NCI-H748 treated with DMSO at 0.1 percent for 48 hours (cell line): Measurements from ENCODE around the gene ITGB6.

Source experiments
- DNase-seq: peaks from one replicate; lab custom pipeline; 2025; lab: John Stamatoyannopoulos, UW

The ITGB6 gene

GRCh38 chr2:160199683-160200389 lies at the start of gene ITGB6:
TSS of gene ITGB6 (minus strand) at chr2:160200272. CDS start at chr2:160200063, 209 bp downstream.
- peak; percentile 45 for DNase-seq

DNA sequence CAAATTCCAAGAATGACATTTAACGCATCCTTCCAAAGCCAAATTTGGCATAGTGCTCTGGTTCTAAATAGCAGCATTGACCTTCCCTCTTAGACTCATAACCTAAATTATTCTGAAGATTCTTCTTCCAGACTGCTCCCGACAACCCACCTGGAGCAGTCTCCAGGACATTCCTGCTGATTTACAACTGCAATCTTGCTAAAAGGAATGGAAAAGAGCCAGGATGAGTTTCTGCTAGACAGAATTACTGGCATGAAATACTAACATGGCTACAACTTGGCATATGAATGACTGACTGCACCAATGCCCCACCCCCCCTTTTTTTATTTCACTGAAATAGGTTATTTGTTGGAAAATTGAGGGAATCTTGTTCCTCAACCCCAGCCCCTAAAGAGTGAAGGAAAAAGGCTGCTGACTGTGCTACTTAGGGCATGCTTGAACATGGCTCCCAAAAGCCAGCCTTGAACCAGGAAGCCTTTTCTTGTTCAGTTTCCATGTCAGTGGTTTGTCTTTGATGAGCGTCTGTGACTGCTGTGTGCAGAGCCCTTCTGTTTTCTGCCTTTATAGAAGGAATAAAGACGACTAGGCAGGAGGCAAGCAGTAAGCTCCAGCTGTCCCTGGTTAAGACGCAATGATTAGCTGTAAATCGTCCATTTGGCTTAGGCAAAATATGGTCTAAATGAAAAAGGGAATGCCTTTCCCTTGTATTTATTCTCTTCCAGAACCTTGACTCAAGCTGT lies 47.4 kb upstream of the ITGB6 start:
- no peak for DNase-seq

DNA sequence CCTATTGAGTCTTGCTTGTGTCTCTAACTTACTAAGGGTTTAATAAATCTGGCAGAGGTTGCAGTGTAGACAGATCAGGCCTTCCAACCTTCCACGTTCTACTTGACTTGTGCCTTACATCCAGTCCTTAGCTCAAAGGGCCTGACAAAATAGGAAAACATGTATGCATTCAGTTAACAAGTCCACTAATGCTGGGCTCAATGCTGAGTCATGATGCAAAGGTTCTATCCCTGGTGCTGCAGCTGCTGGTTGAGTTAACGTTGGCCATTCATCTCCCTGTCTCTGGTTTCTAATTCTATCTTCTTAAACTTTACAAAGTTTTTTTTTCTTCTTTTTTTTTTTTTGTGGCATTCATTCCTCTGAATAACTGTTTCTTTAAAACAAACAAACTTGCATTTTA lies 46.3 kb upstream of the ITGB6 start:
- DNase-seq = no peak

- DNase-seq = no peak
Measured at GRCh38 chr2:160245614-160246155, 45.6 kb upstream of the ITGB6 start.

DNA sequence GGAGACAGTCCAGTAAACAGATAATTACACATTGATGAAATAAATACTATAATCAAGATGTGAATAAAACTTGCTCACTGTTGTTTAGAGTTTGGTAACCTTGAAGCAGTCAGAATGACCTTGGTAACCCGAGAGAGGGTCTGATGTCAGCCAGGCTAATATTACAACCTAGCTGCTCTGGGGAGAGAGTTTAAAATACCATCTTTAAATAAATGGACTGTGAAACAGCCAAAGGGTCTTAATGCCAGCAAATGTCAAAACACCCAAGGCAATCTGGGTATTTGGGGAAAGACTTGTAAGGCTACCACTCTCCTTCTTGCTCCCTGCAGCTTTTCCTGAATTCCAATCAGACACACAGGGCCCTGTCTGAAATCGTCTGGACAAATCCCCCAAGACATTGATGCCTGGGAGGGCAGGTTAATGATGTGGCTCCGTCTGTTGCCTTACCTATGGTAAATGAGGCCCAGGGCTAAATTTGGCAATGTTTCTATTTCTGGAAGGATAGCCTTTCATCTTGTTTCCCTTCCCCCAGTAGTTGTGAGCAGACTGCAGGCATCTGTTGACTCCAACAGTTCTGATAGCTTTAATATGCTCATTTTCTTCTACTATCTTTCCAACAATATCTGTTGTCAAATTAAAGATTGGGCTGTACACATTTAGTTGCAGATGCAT lies 43.0 kb upstream of the ITGB6 start:
- no peak for DNase-seq

GRCh38 chr2:160241251-160242137 lies 41.4 kb upstream of the ITGB6 start:
- no peak for DNase-seq

- no peak for DNase-seq
Measured at GRCh38 chr2:160239436-160239835, 39.4 kb upstream of the ITGB6 start.

DNA sequence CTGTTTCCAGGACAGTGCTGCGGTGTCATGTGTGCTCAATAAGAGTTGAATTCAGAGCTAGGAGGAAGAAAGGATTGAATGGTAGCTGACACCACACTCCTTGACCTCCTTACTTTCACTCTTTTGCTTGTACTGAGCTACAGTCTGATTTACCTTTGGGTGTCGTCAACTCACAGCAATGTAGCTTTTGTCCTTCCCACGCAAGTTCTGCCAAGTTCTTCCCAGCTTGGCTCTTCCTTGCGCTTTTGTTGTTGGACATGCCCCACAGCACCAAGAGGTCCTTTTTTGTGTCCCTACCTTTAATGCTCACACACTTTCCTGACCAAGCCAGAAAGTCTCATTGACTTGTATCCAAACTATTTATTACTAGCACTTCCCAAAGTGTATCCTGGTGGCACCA lies 38.3 kb upstream of the ITGB6 start:
- DNase-seq = no peak

- DNase-seq = no peak
Measured at GRCh38 chr2:160232905-160233475, 32.9 kb upstream of the ITGB6 start.

DNA sequence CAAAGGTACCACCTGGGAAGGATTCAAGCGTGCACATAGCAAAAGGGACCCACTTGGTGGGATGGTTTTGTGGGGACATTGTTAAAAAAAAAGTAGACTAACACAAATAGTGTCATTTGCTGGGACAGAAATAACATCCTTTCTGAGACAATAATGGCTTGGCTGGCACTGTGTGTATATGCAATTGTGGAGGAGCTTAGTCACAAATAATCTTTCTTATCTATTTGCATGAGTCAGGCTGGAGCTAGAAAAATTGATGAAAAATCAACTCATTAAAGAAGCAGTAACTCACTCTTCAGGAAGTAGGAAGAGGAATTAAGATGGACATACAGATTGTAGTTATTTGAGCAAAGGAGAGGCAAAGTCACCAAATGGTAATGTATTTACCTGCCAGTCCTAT lies 29.5 kb upstream of the ITGB6 start:
- no peak for DNase-seq

DNA sequence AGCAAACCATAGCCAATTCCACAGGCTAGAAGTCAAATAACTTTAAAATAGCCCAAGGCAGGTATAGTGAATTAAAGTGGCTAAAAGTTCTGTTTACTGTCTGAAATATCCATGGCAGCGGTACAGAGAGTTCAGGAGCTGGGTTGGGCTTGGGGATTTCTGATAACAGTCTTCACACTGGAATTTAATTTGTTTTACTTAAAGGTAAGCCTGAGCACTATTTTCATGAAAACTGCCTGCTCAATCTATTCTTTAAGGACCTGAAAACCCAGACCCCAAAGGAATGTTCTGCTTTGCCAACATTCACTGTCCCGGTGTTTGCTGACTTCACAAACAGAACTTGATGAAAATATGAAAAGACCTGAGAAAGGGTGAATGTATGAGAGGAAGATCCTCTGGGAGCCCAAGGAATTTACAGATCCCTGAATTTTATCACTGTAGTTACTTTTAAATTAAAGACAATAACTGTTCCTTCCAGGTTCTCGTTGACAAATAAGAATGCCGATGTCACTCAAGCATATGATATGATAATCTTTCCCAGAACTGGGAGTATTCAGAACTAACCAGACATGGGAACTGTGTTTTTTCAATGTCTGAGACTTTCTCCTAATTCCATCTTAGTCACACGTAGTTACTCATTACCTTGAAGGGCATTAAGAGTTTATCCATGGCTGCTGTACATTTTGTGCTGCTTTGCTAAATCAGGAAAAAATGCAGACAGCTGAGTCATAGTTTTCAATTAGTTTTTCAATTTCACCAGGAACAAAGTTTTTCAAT lies 28.3 kb upstream of the ITGB6 start:
- no peak for DNase-seq

- no peak for DNase-seq
Measured at GRCh38 chr2:160227293-160227915, 27.3 kb upstream of the ITGB6 start.

GRCh38 chr2:160226367-160226766 lies 26.3 kb upstream of the ITGB6 start:
- no peak for DNase-seq

- DNase-seq = no peak
Measured at GRCh38 chr2:160225722-160226121, 25.6 kb upstream of the ITGB6 start.

DNA sequence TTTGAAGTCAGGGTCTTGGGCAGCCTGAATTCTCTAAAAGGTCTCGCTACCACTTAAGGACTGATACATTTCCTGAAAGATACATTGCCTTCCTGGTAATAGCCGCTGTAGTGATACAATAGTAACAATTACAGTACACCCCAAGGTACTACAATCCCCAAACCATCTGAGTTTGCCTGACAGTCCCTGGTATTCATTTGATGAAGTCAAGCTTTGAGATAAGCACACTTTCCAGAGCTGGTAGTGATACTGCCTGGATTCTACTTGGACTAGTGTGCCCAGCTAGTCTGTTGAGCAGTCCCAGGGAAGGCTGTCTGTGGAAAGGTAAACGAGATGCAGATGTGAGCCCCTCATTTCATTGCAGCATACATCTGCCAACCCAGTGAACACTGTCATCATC lies 24.4 kb upstream of the ITGB6 start:
- no peak for DNase-seq

DNA sequence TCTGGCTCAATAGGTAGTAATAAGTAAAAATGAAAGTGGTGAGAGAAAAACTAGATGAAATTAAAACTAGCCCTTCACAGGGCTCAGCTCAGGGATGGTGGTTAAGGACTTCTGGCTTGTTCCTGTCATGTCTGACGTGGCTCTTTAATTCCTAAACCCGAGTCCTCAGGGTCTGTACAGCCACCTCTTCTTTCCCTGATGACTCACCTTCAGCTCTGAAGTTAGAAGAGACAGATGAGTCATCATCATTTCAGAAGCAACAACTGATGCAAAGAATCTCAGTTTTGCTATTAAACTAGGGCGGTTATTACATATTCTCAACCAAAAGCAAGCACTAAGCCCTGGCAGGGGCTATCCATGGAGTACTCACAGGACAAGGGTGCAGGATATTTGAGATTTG lies 24.0 kb upstream of the ITGB6 start:
- no peak for DNase-seq

DNA sequence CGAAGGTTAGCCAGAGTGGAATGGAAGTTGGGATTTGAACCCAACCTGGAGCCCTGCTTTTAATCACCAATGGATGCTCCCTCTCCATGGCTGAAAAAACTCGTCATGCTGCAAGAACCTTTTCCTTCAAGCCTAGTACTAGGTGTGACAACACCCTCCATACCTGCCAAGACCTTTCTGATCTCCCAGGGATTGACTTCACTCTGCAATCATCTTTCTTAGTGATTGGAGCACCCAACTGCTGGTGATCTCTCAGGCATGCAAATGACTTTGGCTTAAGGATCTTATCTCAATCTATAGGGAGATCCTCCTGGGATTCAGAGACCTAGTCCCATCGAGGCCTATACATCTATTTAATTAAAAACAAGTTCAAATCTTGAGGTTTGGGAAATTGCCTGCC lies 23.5 kb upstream of the ITGB6 start:
- no peak for DNase-seq

- DNase-seq = no peak
Measured at GRCh38 chr2:160222546-160223283, 22.6 kb upstream of the ITGB6 start.
